ENCODE measurements around the gene S1PR5. TPM values are rescaled to one million over a fixed set of nuclear protein-coding genes. Genes with fewer than 3 reads are reported as not detected.
A peak's percentile ranks its signal among the peaks of the same experiment; 100 is the strongest.

The S1PR5 gene
- total RNA-seq, 1 donor from 2014 or later = 0.13 TPM

DNA sequence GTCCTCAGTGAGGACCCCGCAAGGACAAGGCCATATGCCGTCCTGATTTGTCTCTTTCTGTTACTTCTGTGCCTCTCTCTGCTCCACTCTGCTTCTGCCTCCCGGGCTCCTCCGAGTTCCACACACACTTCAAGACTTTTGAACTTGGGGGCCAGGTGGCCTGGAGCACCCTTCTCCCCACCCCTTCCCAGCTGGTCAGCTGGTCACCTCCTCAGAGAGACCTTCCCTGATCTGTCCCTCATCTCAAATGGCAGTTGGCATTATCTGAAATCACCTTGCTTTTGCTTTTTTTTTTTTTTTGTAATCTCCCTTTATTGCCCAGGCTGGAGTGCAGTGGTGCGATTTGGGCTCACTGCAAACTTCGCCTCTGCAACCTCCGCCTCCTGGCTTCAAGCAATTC lies 2.2 kb upstream of the S1PR5 start:
- intact Hi-C loops (cut with DNase I) = no loop called here

DNA sequence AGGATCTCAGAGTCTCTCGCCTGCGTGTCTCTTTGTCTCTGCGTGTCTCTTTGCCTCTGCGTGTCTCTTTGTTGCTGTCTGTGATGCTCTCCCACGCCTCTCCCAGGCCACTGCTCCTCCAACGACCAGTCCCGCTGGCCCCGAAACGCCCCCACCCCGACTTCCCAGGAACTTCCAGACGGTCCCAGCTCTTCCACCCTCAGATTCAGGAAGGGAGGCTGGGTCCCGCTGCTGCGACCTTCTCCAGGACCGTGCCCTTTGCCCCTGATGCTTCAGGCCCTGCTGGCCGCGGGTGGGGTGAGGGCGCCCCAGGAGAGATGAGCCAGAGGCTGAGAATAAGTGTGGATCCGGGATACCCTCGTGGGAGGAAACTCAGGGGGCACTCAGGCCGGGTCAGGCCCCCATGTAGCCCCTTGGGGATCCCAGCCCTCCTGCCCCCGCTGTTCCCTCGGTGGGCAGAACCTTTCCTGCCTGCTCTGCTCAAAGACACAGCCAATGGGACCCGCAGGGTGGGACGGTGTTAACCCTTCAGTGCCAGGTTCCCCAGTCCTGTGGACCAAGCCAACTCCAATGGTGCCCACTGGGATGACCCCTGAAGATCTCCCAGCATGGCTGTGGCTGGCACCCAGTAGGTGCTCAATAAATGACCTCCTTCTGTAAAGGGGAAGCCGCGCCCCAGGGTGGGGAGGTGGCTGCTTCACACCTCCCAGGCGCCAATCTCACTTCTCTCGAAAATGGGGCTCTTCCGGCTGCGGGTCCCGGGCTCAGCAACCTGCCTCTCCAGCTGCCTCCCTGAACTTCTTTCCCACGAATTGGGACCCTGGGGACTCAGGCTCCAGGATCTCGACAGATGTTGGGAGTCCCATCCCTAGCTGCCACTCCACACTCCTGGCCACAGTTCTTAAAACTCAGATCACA lies 1.5 kb upstream of the S1PR5 start:
- ATAC-seq (ENCODE audit: poor library complexity) (no peak), DNase-seq (no peak)
- intact Hi-C loops (cut with DNase I) = no loop called here

More for the DNA sequence above, 2.2 kb upstream of the S1PR5 start:
- DNase-seq = no peak
- ATAC-seq (ENCODE audit: poor library complexity) = no peak

DNA sequence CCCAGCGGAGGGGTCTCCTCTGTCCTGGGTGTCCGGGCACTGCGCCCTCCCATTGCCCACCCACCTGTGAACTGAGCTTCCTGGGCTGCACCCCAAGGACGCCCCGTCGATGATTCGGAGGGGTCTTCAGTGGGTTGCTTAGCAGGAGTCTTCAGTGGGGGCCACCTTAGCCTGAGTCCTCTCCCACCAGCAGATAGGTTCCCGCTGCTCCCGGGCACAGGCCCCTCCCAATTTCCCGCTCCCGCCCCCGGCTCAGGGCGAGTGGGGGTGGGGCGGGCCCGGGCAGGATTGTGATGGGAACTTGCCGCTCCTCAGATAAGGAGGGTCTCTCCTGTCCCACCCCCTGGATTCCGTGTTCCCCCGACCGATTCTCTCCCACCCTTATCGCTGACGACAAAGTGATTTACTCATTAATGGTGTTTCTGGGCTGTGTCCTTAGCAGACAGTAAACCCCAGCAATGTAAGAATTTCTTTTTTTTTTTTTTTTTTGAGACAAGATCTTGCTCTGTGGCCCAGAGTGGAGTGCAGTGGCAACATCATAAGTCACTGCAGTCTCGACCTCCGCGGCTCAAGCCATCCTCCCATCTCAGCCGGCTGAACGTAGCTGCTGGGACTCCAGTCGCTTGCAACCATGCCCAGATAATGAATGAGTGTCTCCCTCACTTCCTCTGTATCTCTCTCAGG lies 655 bp upstream of the S1PR5 start:
- DNase-seq = peak; percentile 45
- peak; percentile 51 for ATAC-seq (ENCODE audit: poor library complexity)
- intact Hi-C loops (cut with DNase I) = no loop called here

DNA sequence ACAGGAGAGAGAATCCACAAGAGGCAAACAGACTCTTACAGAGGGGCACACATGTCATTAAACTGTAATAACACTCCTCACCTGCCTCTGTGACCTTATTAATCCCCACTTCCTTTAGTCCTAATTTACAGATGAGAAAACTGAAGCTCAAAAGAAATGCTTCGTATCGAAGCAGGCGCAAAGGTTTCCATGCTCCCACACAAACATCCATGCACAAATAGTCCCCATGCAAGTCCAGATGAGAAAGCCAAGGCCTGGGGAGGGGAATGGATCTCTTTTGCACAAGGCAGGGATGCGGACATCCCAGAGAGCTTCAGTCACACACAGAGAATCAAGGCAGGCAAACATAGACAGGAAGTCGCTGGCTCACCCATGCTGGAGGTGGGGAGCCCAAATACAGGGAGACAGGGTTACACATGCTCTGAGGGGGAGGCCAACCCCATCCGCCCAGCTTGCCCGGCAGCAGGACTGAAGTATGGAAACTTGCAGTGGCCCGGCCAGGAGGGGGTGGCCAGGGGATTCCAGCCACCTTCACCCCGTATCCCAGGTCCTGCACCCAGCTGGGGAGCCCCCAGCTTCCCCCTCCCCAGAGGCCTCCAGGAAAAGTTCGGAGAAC lies 468 bp downstream of the S1PR5 start:
- intact Hi-C loops (cut with DNase I) = no loop called here
- DNase-seq = no peak
- ATAC-seq (ENCODE audit: poor library complexity) = no peak

DNA sequence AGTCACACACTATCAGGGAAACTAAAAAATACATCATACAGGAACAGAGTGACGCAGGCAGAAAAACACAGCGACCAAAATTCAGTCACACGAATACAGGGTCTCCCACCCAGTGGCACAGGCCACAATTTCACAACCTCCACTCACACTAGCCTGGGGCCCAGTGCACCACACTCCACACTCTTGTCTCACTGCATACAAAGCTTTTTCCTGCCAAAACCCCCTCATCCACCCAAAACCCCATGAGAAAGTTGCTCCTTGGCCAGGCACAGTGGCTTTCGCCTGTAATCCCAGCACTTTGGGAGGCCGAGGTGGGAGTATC lies 1.2 kb downstream of the S1PR5 start:
- no peak for DNase-seq
- intact Hi-C loops (cut with DNase I) = no loop called here
- ATAC-seq (ENCODE audit: poor library complexity) = no peak

DNA sequence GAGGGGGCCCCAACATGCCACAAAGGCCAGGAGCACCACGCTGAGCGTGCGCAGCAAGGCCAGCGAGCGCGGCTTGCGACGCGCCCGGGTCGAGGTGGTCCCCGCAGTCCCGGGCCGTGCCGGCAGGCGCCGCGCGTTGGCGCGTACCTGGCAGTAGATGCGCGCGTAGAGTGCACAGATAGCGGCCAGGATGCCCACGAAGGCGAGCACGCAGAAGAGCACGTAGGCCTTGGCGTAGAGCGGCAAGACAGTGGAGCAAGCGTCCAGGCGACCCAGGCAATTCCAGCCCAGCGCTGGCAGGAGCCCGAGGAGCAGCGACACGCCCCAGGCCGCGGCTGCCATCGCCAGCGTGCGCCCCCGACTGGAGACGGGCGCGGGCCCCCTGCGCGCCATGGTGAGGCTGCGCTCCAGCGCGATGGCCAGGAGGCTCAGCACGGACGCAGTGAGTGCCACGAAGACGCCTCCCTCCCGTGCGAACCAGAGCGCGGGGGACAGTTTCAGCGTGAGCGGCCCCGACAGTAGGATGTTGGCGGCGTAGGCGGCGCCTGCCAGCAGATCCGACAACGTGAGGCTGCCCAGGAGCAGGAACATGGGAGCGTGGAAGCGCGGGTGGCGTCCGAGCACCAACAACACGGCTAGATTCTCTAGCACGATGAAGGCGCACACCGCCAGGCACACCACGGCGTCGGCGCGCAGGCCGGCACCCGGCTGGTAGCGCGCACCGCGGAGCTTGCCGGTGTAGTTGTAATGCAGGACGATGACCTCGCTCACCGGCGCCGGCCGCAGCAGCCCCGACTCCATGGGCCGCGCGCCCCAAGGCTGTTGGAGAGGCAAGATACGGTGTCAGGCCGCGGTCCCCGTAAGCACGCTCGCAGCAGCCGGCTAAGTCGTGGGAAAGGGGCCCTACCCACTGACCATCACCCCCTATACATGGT lies 2.8 kb downstream of the S1PR5 start:
- no peak for ATAC-seq (ENCODE audit: poor library complexity)
- intact Hi-C loops (cut with DNase I) = no loop called here
- DNase-seq = no peak

DNA sequence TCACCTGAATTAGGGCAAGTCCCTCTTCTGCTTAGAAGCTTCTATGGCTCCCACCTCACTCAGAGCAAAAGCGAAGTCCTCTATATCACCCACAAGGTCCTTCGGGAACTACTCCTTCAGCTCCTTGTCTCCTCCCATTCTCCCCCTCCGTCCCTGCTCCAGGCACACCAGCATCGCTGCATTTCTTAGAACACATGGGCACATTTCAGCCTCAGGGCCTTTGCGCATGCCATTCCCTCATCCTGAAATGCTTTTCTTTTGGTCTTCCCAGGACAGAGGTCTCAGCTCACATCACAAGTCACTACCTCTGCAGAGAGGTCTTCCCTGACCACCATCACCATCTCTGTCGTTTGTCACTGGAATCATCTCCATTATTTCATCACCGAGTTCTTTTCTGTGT lies 4.0 kb downstream of the S1PR5 start:
- intact Hi-C loops (cut with DNase I) = no loop called here
- DNase-seq = no peak
- no peak for ATAC-seq (ENCODE audit: poor library complexity)

DNA sequence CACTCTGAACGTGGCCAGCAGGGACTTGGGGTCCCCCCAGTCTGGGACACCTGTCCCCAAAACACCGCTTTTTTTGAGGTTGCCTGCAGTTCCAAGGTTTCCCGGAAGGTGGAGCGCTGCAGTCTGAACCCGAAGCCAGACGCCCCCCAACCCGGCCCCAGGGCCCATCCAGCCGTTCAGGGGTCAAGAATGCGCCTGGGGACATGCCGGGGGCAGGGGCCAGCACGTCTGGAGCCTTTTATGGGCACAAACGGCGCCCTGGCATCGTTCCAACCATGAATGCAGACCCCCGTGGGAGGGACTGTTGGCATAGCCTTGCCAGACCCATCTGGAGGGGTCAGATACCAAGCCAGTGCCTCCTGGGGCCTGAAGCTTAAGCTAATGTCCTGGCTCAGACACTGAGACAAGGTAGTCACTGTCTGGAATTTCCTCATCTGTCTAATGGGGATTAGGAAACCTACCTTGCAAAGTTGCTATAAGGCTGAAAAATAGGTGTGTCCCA lies 6.9 kb downstream of the S1PR5 start:
- intact Hi-C loops (cut with DNase I) = no loop called here
- no peak for DNase-seq
- ATAC-seq (ENCODE audit: poor library complexity) = no peak

DNA sequence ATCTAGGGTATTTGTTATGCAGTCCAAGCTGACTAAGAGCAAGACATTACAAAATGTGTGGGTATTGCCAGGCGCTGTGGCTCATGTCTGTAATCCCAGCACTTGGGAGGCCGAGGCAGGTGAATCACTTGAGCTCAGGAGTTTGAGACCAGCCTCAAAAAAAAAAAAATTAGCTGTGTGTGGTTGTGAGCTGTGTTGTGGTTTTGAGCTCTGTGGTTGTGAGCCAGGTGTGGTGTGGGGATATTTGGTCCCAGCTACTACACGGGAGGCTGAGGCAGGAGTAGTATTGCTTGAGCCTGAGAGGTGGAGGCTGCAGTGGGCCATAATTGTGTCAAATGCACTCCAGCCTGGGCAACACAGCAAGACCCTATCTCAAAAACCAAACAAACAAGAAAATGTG lies 8.5 kb downstream of the S1PR5 start:
- intact Hi-C loops (cut with DNase I) = no loop called here
- no peak for ATAC-seq (ENCODE audit: poor library complexity)

DNA sequence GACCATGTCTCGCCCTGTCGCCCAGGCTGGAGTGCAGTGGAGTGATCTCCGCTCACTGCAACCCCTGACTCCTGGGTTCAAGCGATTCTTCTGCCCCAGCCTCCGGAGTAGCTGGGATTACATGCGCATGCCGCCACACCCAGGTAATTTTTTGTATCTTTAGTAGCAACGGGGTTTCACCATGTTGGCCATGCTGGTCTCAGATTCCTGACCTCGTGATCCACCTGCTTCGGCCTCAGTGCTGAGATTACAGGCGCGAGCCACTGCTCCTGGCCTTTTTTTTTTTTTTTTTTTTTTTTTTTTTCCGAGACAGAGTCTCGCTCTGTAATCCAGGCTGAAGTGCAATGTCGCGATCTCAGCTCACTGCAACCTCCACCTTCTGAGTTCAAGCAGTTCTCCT lies 9.2 kb downstream of the S1PR5 start:
- ATAC-seq (ENCODE audit: poor library complexity) = no peak
- intact Hi-C loops (cut with DNase I) = no loop called here

More for the DNA sequence above, 8.5 kb downstream of the S1PR5 start:
- no peak for DNase-seq

DNA sequence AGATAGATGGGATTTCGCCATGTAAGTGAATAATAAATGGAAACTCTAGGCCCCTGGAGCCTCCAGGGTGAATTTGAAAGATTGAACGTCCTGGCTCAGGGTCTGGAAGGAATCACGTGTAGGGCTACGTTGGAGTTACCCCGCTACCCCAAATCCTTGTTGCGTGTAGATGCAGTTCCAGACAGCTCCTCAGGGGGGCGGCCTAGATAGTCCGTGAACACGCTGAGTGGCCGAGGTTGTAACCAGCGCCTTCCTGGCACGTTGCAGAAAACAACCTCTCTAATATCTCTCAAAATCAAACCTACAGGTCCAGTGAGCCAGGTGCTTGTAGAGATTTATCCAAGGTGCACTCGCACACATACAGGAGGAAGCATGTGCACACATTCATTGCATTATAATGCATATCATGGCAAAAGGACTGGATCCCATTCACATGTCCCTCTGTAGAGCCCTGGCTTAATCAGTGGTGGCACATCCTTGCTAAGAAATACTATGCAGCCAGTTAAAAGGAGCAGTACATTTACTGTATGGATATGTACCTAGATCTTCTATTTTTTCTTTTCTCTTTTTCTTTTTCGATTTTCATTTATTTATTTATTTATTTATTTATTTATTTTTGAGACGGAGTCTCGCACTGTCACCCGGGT lies 11.5 kb downstream of the S1PR5 start:
- DNase-seq (peak; percentile 84), ATAC-seq (ENCODE audit: poor library complexity) (no peak)
- intact Hi-C loops (cut with DNase I) = no loop called here

More for the DNA sequence above, 9.2 kb downstream of the S1PR5 start:
- DNase-seq = no peak

DNA sequence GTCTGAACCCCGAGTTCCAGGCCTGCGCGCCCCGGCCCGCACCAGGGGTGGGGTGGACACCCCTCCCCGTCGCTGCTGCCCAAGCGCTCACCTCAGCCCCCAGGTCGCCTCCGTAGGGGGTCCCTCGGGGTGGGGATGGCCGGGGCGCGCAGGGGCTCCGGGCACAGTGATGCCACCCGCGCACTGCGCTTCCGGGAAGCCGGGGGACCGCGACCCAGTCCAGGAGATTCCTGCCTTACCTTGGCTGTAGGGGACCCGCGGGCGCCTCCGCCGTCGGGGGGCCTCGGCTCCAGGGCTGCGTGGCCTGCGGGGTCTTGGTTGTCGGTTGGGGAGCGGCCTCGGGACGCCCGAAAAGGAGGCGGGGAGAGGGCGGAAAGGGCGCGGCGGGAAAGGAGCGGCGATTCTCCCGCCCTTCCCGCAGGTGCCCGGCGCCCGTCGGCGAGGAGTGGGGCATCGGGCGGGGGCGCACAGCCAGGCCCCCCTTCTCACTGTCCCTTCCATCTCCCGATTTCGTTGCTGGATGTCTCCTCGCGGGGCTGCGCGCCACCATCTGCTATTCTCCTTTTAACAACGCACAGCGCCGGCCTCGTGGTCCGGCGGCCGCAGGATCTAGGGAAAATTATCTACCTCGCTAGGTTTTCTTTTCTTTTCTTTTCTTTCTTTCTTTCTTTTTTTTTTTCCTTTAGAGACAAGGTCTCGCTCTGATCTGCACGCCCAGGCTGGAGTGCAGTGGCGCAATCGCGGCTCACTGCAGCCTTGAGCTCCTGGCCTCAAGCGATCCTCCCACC lies 14.1 kb downstream of the S1PR5 start, which contains the start of gene KEAP1:
Gene KEAP1, minus strand, starts transcription at position 355 of the 788 bp plus-strand sequence. CDS start 3,323 bp downstream, outside the sequence.
- DNase-seq (peak; percentile 64), ATAC-seq (ENCODE audit: poor library complexity) (peak; percentile 33)
- intact Hi-C loops (cut with DNase I) = no loop called here

DNA sequence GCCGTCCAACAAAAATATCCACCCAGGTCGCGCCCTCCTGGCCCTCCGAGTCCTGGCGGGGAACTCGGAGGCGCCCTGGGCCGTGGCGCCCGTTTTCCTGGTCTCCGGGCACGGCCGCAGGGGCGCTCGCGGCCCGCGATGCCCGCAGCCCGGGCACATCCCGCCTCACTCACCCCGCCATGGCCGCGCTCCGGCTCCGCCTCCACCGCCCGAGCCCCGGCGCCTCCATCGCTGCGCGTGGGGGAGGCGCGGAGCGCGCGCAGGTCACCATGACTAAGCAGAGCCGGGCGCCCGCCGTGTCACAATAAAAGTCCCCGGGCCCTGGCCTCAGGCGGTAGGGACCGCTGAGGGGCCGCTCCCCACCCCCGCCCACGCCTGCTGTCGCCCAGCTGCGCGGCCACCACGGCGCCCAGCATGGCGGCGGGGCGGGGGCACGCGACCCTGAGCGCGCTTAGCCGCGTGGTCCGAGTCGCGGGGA lies 14.7 kb downstream of the S1PR5 start:
- ATAC-seq (ENCODE audit: poor library complexity) (peak; percentile 96), DNase-seq (peak; percentile 97)
- intact Hi-C loops (cut with DNase I) = no loop called here

DNA sequence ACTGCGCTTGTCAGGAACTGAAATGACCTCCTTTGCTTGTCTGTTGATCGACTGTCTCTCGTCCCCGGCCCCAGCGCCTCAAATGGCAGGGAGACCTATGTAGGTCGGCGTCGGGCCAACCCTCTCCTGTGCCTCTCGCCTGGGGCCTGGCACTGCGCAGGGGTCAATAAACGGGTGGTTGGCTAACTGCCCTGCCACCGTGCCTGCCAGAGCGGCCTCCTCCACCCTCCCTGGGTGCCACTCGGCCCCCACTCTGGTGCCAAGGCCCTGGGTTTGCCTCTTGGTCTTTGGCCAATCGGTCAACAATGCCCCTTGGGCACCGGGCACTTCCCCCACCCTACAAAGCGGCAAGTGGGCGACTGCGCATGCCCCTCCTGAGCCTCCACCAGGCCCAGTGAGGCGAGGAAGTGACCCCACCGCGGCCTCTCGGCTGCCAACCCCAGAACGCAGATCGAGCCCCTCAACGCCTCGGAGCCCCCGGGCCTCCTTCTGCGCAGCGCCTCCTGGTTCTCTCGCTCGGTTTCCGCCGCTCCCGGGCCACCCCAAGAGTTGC lies 15.2 kb downstream of the S1PR5 start:
- ATAC-seq (ENCODE audit: poor library complexity) (peak; percentile 76), DNase-seq (peak; percentile 93)
- intact Hi-C loops (cut with DNase I) = no loop called here

DNA sequence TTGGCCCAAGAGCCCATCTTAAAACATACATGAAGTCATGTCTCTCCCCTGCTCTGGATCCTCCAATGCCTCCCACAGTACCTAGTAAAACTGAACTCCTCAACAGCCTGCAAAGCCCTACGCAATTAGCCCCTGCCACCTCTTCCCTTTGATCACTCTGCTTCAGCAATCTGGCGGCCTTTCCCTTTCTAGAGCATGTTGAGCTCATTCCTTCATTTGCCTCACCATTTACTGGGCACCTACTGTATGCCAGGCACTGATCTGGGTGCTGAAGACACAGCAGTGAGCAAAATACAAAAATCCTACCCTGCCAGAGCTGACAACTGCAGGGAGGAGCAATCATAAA lies 17.0 kb downstream of the S1PR5 start:
- intact Hi-C loops (cut with DNase I) = no loop called here
- no peak for ATAC-seq (ENCODE audit: poor library complexity)
- DNase-seq = no peak

DNA sequence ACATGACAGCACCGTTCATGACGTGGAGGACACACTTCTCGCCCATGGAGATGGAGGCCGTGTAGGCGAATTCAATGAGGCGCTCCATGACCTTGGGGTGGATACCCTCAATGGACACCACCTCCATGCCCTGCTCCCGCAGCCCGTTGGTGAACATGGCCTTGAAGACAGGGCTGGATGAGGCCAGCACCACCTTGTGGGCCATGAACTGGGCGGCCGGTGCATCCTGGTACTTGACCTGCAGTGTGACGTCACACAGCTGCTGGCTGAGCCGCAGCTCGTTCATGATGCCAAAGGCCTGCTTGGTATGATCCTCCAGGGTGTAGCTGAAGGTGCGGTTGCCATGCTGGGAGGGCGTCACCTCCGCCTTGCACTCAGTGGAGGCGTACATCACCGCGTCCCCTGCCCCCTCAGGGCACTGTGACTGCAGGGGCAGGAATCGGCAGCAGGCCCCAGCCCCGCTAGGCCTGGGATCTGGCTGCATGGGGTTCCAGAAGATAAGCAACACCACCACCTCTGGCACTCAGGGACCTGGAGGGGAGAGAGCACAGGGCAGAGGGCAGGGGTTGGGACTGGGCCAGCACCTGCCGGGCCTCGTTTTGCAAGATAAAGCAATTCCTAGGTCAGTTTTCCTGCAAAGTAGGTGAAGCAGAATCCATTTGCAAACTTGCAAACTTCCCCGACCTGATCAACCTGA lies 17.5 kb downstream of the S1PR5 start:
- ATAC-seq (ENCODE audit: poor library complexity) (no peak), DNase-seq (no peak)
- intact Hi-C loops (cut with DNase I) = no loop called here

All from Right ventricle myocardium superior (tissue), 1 donor.